DOHH2 (cell line): ENCODE results near the gene CDH1.

Experiments
- H3F3A ChIP-seq: fragments of 200-600 bp; sonication (generic), shearing (Covaris generic); 2 replicates; pipeline ENCODE4 v1.6.0; 2016; ENCODE audit warnings: antibody characterized with exemption, mild to moderate bottlenecking; ENCODE audit not compliant: control insufficient read depth, insufficient read depth
- H3K27ac ChIP-seq: fragments of 200-600 bp; sonication (generic); 2 replicates; pipeline ENCODE4 v1.5.1; 2014; ENCODE audit warnings: low read depth, mild to moderate bottlenecking, low read length, moderate library complexity
- H3K27me3 ChIP-seq: fragments of 200-600 bp; sonication (generic); 2 replicates; pipeline ENCODE4 v1.6.1; 2014; ENCODE audit warnings: mild to moderate bottlenecking, low read length, mixed read lengths; ENCODE audit not compliant: control insufficient read depth
- H3K36me3 ChIP-seq: fragments of 200-600 bp; sonication (generic); 2 replicates; pipeline ENCODE4 v1.6.1; 2014; ENCODE audit warnings: mild to moderate bottlenecking, low read length, moderate library complexity, mixed read lengths; ENCODE audit not compliant: control insufficient read depth
- H3K4me1 ChIP-seq: fragments of 200-600 bp; sonication (generic); 2 replicates; pipeline ENCODE4 v1.6.1; 2014; ENCODE audit warnings: mild to moderate bottlenecking, low read length, mixed read lengths; ENCODE audit not compliant: control insufficient read depth
- H3K4me2 ChIP-seq: fragments of 200-600 bp; sonication (generic); 2 replicates; pipeline ENCODE4 v1.6.0; 2014; ENCODE audit warnings: mild to moderate bottlenecking, low read length, moderate library complexity
- H3K4me3 ChIP-seq: fragments of 200-600 bp; sonication (generic); 2 replicates; pipeline ENCODE4 v1.5.1; 2014; ENCODE audit warnings: mild to moderate bottlenecking, low read length, mixed read lengths
- H3K79me2 ChIP-seq: fragments of 200-600 bp; sonication (generic); 2 replicates; pipeline ENCODE4 v1.6.1; 2014; ENCODE audit warnings: mild to moderate bottlenecking, low read length, mixed read lengths; ENCODE audit not compliant: control insufficient read depth
- H3K9me2 ChIP-seq: fragments of 200-600 bp; sonication (generic); replicated peaks from 2 replicates; pipeline ENCODE4 v1.6.1; 2014; ENCODE audit warnings: mild to moderate bottlenecking, low read length, mixed read lengths; ENCODE audit not compliant: control insufficient read depth
- H3K9me3 ChIP-seq: fragments of 200-600 bp; sonication (generic); 2 replicates; pipeline ENCODE4 v1.6.1; 2014; ENCODE audit warnings: antibody characterized with exemption, low read length, mixed read lengths; ENCODE audit not compliant: control insufficient read depth, insufficient read depth
- H4K20me1 ChIP-seq: fragments of 200-600 bp; sonication (generic); 2 replicates; pipeline ENCODE4 v1.6.0; 2014; ENCODE audit warnings: low read depth, mild to moderate bottlenecking, antibody characterized with exemption, low read length, moderate library complexity; ENCODE audit not compliant: control insufficient read depth, insufficient read depth
- EZH2phosphoT487 ChIP-seq: fragments of 200-600 bp; sonication (generic); IDR thresholded peaks from 2 replicates; pipeline ENCODE4 v1.6.1; 2017; ENCODE audit warnings: borderline replicate concordance, mild to moderate bottlenecking, antibody characterized with exemption, low read length, moderate library complexity, mixed read lengths
- TF ChIP-seq, protein P1 (sequence below): fragments of 200-600 bp; sonication (generic); IDR thresholded peaks from one replicate; pipeline ENCODE4 v1.5.1; 2014; ENCODE audit warnings: antibody characterized with exemption, mild to moderate bottlenecking, low read depth, low read length; ENCODE audit not compliant: poor library complexity, severe bottlenecking

CDH1 gene

DNA sequence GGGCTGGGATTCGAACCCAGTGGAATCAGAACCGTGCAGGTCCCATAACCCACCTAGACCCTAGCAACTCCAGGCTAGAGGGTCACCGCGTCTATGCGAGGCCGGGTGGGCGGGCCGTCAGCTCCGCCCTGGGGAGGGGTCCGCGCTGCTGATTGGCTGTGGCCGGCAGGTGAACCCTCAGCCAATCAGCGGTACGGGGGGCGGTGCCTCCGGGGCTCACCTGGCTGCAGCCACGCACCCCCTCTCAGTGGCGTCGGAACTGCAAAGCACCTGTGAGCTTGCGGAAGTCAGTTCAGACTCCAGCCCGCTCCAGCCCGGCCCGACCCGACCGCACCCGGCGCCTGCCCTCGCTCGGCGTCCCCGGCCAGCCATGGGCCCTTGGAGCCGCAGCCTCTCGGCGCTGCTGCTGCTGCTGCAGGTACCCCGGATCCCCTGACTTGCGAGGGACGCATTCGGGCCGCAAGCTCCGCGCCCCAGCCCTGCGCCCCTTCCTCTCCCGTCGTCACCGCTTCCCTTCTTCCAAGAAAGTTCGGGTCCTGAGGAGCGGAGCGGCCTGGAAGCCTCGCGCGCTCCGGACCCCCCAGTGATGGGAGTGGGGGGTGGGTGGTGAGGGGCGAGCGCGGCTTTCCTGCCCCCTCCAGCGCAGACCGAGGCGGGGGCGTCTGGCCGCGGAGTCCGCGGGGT is at the start of gene CDH1:
Gene CDH1, plus strand, starts transcription at position 247 of the 684 bp plus-strand sequence. Its CDS starts 124 bp downstream, at position 371.
- H3K4me1 ChIP-seq = peaks cover 6% of the 10 kb centered on the region
- H4K20me1 ChIP-seq = no peaks in the 10 kb centered on the region
- H3K9me2 ChIP-seq = no peaks in the 10 kb centered on the region
- no peaks in the 10 kb centered on the region for H3F3A ChIP-seq
- H3K9me3 ChIP-seq = no peaks in the 10 kb centered on the region
- H3K79me2 ChIP-seq = no peaks in the 10 kb centered on the region
- no peaks in the 10 kb centered on the region for H3K27me3 ChIP-seq
- H3K36me3 ChIP-seq = no peaks in the 10 kb centered on the region
- H3K4me2 ChIP-seq = no peak within 1 kb of the TSS
- TF ChIP-seq EZH2phosphoT487 = no peak
- TF ChIP-seq, protein P1, sequence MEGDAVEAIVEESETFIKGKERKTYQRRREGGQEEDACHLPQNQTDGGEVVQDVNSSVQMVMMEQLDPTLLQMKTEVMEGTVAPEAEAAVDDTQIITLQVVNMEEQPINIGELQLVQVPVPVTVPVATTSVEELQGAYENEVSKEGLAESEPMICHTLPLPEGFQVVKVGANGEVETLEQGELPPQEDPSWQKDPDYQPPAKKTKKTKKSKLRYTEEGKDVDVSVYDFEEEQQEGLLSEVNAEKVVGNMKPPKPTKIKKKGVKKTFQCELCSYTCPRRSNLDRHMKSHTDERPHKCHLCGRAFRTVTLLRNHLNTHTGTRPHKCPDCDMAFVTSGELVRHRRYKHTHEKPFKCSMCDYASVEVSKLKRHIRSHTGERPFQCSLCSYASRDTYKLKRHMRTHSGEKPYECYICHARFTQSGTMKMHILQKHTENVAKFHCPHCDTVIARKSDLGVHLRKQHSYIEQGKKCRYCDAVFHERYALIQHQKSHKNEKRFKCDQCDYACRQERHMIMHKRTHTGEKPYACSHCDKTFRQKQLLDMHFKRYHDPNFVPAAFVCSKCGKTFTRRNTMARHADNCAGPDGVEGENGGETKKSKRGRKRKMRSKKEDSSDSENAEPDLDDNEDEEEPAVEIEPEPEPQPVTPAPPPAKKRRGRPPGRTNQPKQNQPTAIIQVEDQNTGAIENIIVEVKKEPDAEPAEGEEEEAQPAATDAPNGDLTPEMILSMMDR = no peak
- H3K4me3 ChIP-seq = no peak within 1 kb of the TSS
- H3K27ac ChIP-seq = no peak within 1 kb of the TSS

DNA sequence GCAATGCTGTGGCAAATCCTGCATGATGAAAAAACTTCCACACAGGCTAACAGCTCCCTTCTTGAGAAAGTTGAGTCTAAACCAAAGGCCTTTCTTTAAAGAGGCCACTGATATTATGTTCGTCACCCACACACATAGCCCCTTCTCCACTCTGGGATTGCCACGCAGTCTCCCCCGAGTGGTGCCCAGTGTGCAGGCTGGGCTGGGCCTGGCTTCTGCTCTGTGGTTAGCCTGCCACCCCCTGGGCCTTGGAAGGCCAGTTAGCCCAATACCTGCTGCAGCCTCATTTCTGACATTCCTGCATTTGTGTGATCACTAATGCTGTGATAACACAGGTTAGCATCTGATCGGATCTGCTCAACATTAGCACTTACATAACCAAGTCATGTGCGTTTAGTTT is 47.2 kb upstream of the CDH1 start:
- TF ChIP-seq, protein P1 = no peak
- TF ChIP-seq EZH2phosphoT487 = no peak
- H3K36me3 ChIP-seq = no peaks in the 10 kb centered on the region
- H3K27ac ChIP-seq = no peak overlapping the region

DNA sequence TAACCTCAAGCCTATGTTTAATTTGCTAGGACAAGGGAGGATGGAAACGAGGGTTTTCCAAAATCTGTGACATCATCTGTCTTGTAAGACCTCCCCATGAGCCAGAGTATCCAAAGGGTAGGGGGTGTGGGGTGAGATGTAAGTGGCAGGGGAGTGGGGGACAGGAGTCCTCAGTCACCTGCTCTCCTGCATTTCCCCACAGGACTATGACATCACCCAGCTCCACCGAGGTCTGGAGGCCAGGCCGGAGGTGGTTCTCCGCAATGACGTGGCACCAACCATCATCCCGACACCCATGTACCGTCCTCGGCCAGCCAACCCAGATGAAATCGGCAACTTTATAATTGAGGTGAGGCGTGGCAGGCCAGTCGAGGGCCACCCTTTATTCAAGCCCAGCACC is 41.5 kb upstream of the CDH1 start:
- Histone ChIP-seq H3K36me3 (no peaks in the 10 kb centered on the region), H3K9me2 (no peaks in the 10 kb centered on the region), H4K20me1 (no peaks in the 10 kb centered on the region), H3K27ac (no peak overlapping the region), H3K27me3 (no peaks in the 10 kb centered on the region), H3K79me2 (no peaks in the 10 kb centered on the region), H3K4me3 (no peak overlapping the region), H3F3A (no peaks in the 10 kb centered on the region), H3K9me3 (no peaks in the 10 kb centered on the region), H3K4me1 (no peaks in the 10 kb centered on the region), H3K4me2 (no peak overlapping the region)
- TF ChIP-seq EZH2phosphoT487 = no peak
- TF ChIP-seq, protein P1 = no peak

More for the DNA sequence above, 47.2 kb upstream of the CDH1 start:
- no peaks in the 10 kb centered on the region for H3K4me1 ChIP-seq
- no peaks in the 10 kb centered on the region for H3K9me3 ChIP-seq
- H3K9me2 ChIP-seq = no peaks in the 10 kb centered on the region
- no peak overlapping the region for H3K4me2 ChIP-seq
- no peaks in the 10 kb centered on the region for H3K79me2 ChIP-seq
- no peaks in the 10 kb centered on the region for H4K20me1 ChIP-seq
- H3K4me3 ChIP-seq = no peak overlapping the region
- H3K27me3 ChIP-seq = no peaks in the 10 kb centered on the region
- no peaks in the 10 kb centered on the region for H3F3A ChIP-seq
